Activated CD8-positive, alpha-beta memory T cell treated with anti-CD3 and anti-CD28 coated beads, Interleukin-2, amount 50 U/mL, for 4 hours (primary cell): ENCODE data around the gene ERCC6L.

Experiments used
- DNase-seq: peaks from one replicate; pipeline ENCODE4 v3.0.0-alpha.2; 2020

The ERCC6L gene

DNA sequence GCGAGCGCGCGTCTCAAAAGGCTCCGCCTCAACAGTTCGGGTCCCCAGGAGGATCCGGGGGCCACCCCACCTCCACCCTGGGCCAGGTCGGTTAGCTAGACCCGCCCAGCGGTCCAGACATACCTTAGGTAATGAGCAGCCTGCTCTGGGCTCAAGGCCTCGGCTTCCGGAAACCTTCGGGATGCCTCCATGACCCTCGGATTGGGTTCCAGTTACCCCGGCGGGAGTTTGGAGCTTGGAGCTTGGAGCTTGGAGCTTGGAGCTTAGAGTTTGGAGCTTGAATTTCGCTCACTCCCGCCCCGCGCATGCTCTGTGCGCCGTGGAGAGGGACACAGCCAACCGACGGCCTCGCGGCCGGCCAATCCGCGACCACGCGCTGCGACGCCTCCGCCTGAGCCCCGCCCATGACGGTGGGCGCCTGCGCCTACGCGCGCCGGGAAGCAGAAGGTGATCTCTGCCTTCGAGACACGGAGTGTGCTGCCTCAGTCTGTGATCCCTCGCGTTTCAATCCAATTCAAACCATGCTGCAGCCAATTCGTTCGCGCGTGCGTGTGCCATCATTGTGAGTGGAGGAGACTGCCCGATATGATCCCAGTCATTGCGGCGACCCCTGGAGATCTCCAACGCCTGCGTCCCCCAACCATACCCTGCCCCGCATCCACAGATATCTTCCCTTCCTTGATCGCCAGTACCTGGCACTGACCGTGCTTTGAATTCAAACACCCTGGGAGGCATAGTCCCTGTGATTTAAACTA, at the start of gene ERCC6L:
Gene ERCC6L (minus strand): TSS at position 307 of the 755 bp plus-strand sequence. CDS start 116 bp downstream, at position 191.
- DNase-seq: peak; percentile 80

GRCh38 chrX:72282302-72282701, 43.5 kb upstream of the ERCC6L start:
- no peak for DNase-seq

DNA sequence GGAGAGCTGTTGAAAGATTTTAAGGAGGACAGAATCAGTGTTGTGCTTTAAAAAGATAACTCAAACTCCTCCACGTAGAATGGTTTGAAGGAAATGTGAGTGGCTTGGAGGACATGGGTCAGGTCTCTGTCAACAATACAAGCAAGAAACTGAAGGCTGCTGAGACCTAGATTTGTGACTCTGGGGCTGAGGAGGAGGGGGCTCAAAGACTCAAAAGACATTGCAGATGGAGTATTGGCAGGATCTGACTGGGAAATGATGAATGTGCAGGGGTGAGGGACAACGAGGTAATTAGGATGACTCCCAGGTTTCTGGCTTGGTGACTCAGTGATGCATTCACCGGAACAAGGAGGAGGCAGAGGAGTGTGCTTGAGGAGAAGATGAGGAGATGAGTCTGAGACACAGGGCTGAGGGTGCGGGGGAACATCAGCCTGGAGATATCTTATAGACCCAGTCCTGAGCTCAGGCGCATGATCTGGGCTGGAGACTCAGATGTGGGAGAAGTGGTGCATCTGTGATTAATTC, 41.6 kb upstream of the ERCC6L start:
- DNase-seq: no peak

DNA sequence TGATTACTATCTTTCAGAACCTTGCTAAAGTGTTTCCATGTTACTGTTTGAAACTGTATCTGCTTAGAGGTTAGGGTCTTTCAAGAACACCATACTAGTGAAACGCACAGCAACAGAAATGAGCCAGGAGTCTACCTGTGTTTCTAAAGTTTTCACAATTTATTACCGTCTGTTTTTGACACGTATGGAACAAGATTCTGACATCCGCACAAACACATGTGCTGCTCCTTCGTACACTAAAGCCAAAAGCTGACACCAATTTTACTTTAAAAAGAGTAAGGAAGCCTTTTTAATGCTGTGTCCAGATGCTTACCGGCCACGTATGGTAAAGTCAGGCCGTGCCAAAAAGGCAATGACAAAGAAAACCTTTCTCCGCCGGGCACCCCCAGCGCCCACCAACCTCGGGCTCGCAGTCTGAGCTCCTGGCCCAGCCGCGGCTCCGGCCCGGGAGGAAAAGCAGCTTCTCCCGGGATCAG, 37.7 kb upstream of the ERCC6L start:
- no peak for DNase-seq

GRCh38 chrX:72274526-72274925, 35.7 kb upstream of the ERCC6L start:
- DNase-seq: no peak

DNA sequence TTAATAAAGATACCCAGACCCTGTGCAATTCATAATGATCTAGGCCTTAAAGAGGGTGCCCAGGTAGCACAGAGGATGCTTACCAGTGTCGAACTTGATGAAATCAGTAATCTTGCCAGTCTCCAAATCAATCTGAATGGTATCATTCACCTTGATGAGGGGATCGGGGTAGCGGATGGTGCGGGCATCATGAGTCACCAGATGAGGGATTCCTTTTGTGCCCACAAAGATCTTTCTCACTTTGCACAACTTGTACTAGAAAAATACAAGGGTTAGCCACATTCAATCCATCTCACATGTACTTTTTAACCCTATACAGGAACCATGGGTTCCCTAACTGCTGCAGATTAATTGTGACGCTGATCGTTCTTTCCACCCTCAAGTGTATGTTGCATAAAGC, 34.9 kb upstream of the ERCC6L start:
- no peak for DNase-seq

- DNase-seq: no peak
Observed at GRCh38 chrX:72272868-72273267, 34.0 kb upstream of the ERCC6L start.

DNA sequence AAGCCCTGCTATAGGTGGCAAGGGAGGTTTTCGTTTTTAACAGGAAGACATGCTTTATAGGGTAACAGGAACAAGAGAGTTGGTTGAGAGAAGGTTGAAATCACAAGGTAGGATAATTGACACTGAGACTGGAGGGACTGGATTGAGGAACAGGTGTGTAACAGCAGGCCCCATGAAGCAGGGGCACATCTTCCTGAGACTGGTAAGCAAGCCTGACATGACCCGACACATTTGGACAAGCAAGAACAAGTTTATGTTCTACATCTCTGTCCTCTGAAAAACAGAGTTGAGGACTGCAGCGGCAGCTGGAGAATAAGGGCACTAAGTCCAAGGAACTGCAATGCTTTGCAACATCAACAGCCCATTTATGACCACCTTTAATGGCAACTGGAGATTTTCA, 33.0 kb upstream of the ERCC6L start:
- no peak for DNase-seq

- DNase-seq: no peak
Observed at GRCh38 chrX:72271091-72271788, 32.4 kb upstream of the ERCC6L start.

DNA sequence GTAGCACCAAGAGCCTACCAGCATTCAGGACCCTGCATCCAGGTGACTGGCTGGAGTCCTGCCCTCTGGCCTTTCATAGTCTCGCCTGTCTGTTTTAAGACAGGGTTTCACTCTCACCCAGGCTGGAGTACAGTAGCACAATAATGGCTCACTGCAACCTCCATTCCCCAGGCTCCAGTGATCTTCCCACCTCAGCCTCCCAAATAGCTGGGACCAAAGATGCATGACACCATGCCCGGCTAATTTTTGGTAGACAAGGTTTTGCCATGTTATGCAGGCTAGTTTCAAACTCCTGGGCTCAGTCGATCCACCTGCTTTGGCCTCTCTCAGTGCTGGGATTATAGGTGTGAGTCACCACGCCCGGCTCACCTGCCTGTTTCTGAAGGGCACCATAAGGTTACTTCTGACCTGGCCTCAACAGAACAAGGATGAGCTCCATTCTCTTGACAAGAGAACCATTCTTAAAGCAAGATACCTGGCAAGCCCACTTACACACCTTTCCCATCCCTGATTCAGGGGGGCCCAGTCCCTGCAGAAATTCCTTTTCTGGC, 31.6 kb upstream of the ERCC6L start:
- no peak for DNase-seq

- peak; percentile 36 for DNase-seq
Observed at GRCh38 chrX:72269671-72270251, 30.9 kb upstream of the ERCC6L start.

DNA sequence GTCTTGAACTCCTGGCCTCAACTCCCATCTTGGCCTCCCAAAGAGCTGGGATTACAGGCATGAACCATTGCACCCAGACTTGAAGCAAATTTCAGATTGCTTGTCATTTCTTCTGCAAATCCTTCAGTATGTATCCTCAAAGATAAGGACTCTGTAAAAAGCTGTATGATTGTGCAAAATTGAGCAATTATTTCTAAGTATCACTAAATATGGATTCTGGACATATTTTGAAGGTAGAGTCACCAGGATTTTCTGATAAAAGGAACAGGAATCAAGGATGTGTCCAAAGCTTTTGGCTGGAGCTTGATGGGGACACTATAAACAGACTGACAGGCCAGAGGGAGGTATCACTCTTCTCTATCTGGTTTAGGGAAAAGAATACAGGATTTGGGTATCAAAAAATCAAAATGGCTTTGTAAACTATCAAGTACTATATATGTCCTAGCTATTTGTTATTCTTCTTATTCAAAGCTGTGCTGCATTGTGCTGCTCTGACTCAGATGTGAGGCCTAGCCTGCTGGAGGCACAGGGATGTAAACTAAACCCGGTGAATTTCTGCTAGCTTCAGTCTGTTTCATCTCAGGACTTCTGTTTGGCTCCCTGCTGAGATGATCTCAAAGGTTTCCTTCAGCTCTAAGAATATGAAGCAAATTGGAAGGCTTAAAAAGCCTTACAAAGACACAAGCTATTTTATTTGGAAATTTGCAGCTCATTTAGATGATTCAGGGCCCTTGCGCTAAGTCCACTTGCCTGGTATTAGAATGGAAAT, 30.0 kb upstream of the ERCC6L start:
- no peak for DNase-seq

GRCh38 chrX:72265263-72265662, 26.4 kb upstream of the ERCC6L start:
- DNase-seq: no peak

DNA sequence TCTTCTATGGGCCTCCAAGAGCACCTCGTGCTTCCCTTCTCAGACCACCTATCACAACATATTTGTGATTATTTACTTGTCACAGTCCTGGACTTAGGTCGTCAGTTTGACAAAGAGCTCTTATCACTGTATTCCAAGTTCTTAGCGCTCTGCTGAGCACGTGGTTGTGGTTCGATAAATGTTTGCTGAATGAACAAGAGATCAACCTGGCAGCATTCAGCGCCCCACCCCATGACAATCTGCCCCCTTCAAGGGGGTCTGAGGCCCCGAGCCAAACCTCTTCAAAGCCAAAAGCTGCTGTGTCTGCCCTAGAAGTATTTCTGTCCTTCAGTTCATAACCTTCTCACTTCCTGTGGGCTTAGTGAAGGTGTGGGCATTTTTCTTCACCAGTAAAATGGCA, 23.2 kb upstream of the ERCC6L start:
- DNase-seq: no peak

DNA sequence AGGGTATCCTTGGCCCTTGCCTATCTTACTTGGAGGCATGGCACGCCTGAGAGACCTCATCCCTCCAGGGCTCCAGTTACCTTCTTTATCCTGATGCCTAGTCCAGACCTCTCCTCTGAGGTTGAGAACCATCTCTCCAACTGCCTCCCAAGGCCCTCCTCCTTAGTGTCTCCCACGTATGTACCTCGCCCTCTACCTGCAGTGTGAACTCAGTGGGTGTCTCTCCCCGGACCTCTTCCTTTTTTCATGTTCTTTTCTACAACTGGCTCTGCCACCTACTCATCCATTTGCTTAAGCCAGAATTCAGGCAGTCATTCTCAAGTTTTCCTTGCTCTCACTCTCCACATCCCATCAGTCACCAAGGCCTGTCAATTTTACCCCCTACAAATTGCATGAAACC, 21.6 kb upstream of the ERCC6L start:
- no peak for DNase-seq

DNA sequence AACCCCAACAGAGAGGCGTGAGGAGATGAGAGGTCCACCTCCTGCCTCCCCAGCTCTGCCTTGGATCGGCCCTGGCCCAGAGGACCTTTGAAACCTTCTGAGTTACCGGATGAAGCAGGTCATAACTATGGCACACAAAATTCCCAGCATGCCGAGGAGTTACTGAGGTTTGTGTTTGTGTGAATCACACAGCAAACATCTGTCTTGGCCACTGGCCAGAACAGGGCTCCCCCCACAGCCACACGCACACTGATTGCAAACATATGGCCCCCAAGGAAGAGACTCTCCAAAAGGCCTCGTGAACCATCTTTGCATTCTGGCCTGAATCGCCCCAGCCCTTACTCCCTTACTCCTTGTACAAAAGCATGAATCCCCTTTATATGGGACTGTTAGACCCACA, 19.3 kb upstream of the ERCC6L start:
- no peak for DNase-seq

GRCh38 chrX:72255864-72256263, 17.0 kb upstream of the ERCC6L start:
- no peak for DNase-seq

- DNase-seq: no peak
Observed at GRCh38 chrX:72255445-72255844, 16.6 kb upstream of the ERCC6L start.

DNA sequence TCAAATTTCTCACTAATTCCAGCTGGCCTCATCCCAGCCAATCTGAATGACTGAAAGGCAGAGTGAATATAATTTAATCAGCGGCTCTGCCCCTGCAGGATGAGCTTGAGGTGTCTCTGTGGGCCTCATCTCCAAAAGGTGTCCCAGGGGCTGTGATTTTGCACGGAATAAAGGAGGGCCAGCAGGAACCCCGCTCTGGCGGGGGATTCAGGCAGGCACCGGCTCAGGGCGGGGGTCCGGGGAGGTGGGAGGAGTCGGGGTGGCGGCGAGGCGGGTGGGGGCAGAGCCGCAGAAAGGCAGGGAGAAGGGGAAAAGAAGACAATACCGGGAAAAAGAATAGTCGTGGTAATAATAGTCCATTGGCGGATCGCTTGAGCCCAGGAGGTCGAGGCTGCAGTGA, 16.0 kb upstream of the ERCC6L start:
- no peak for DNase-seq

DNA sequence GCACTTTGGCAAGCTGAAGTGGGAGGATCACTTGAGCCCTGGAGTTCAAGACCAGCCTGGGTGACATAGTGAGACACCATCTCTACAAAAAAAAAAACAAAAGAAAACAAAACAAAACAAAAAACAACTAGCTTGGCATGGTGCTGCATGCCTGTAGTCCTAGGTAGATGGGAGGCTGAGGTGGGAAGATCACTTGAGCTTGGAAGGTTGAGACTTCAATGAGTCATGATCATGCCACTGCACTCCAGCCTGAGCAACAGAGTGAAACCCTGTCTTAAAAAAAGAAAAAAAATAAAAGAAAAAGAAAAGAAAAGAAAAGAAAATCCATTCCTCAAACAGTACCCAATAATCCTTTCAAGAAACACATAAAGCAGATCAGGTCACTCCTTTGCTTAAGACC, 14.9 kb upstream of the ERCC6L start:
- DNase-seq: no peak

GRCh38 chrX:72247206-72247942, 8.5 kb upstream of the ERCC6L start:
- DNase-seq: no peak
